GM23338 (cell line): ENCODE measurements around the gene CCNG2.

Experiments used
- CREB1 ChIP-seq: fragments of 250-450 bp; sonication (Bioruptor Pico); IDR thresholded peaks from 2 replicates; pipeline ENCODE4 v1.5.0; 2020; ENCODE audit warnings: low read depth, mild to moderate bottlenecking, moderate library complexity
- EZH2 ChIP-seq: fragments of 200-600 bp; sonication (generic); IDR thresholded peaks from one replicate; pipeline ENCODE4 v1.8.0; 2017; ENCODE audit warnings: antibody characterized with exemption, mild to moderate bottlenecking, low read depth; ENCODE audit not compliant: unreplicated experiment
- EZH2phosphoT487 ChIP-seq: fragments of 200-600 bp; sonication (generic); IDR thresholded peaks from one replicate; pipeline ENCODE4 v1.8.1; 2018; ENCODE audit warnings: antibody characterized with exemption; ENCODE audit not compliant: unreplicated experiment
- JUNB ChIP-seq: IDR thresholded peaks from one replicate; pipeline ENCODE4 v1.6.1; 2016; ENCODE audit warnings: antibody characterized with exemption; ENCODE audit not compliant: unreplicated experiment
- NANOG ChIP-seq: IDR thresholded peaks from 2 replicates; pipeline ENCODE4 v1.6.1; 2016; ENCODE audit warnings: antibody characterized with exemption, borderline replicate concordance
- POLR2AphosphoS5 ChIP-seq: IDR thresholded peaks from 2 replicates; pipeline ENCODE4 v1.6.1; 2016; ENCODE audit warnings: antibody characterized with exemption, low read depth
- ZNF114 ChIP-seq: fragments of 250-450 bp; sonication (Bioruptor Pico); IDR thresholded peaks from 2 replicates; pipeline ENCODE4 v1.5.0; 2020; ENCODE audit warnings: mild to moderate bottlenecking, moderate library complexity
- TF ChIP-seq, protein P1 (sequence below), 2 experiments: fragments of 200-600 bp in 1 of 2; sonication (generic) in 1 of 2; conservative IDR thresholded peaks; 2 replicates each; pipeline versions ENCODE4 v1.5.1 to v1.6.1; 2016 to 2017; ENCODE audit warnings: antibody characterized with exemption in 2 of 2, low read depth in 2 of 2, mild to moderate bottlenecking in 2 of 2, moderate library complexity in 1 of 2
- TF ChIP-seq, protein P2 (sequence below): IDR thresholded peaks from one replicate; pipeline ENCODE4 v1.6.1; 2018; ENCODE audit warnings: antibody characterized with exemption; ENCODE audit not compliant: unreplicated experiment

DNA sequence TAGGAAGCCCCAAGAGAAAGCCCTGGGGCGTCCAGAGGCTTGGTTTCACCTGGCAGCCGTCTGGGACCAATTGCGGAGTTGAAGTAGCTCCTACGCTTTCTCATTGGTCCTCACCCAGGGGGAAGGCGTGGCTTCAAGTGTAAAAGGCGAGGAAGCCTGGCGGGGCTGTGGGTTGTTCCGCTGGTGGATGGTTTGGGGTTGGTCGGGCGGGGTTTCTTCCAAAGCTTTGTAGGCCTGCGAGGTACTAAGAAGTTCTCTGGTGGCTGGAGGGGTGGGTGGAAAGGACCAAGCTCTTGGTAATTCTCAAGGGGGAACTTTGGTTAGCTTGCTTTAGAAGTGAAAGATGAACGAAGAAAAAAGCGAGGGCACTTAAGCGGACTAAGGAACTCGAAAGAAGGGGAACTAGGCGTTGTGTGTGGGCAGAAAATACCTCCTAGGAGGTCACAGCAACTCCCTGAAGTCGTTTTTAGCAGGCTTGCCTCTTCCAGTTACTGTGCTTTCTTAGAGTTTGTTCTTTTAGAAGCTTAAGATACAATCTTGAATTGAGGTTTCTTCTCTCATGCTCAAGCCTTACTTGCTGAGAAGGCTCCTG is 36.6 kb downstream of the CCNG2 start:
- TF ChIP-seq, protein P1, sequence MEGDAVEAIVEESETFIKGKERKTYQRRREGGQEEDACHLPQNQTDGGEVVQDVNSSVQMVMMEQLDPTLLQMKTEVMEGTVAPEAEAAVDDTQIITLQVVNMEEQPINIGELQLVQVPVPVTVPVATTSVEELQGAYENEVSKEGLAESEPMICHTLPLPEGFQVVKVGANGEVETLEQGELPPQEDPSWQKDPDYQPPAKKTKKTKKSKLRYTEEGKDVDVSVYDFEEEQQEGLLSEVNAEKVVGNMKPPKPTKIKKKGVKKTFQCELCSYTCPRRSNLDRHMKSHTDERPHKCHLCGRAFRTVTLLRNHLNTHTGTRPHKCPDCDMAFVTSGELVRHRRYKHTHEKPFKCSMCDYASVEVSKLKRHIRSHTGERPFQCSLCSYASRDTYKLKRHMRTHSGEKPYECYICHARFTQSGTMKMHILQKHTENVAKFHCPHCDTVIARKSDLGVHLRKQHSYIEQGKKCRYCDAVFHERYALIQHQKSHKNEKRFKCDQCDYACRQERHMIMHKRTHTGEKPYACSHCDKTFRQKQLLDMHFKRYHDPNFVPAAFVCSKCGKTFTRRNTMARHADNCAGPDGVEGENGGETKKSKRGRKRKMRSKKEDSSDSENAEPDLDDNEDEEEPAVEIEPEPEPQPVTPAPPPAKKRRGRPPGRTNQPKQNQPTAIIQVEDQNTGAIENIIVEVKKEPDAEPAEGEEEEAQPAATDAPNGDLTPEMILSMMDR (conservative IDR thresholded peaks at IDR 0.05; ENCODE audit: low read depth in 2 of 2): no peak
- TF ChIP-seq EZH2phosphoT487 (no peak), POLR2AphosphoS5 (no peak), EZH2 (no peak), JUNB (no peak), NANOG (no peak), CREB1 (CRISPR knock-in tag) (no peak), ZNF114 (CRISPR knock-in tag) (no peak)
- TF ChIP-seq, protein P2, sequence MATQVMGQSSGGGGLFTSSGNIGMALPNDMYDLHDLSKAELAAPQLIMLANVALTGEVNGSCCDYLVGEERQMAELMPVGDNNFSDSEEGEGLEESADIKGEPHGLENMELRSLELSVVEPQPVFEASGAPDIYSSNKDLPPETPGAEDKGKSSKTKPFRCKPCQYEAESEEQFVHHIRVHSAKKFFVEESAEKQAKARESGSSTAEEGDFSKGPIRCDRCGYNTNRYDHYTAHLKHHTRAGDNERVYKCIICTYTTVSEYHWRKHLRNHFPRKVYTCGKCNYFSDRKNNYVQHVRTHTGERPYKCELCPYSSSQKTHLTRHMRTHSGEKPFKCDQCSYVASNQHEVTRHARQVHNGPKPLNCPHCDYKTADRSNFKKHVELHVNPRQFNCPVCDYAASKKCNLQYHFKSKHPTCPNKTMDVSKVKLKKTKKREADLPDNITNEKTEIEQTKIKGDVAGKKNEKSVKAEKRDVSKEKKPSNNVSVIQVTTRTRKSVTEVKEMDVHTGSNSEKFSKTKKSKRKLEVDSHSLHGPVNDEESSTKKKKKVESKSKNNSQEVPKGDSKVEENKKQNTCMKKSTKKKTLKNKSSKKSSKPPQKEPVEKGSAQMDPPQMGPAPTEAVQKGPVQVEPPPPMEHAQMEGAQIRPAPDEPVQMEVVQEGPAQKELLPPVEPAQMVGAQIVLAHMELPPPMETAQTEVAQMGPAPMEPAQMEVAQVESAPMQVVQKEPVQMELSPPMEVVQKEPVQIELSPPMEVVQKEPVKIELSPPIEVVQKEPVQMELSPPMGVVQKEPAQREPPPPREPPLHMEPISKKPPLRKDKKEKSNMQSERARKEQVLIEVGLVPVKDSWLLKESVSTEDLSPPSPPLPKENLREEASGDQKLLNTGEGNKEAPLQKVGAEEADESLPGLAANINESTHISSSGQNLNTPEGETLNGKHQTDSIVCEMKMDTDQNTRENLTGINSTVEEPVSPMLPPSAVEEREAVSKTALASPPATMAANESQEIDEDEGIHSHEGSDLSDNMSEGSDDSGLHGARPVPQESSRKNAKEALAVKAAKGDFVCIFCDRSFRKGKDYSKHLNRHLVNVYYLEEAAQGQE: no peak
